GM21529 (cell line): ENCODE data around the gene SUDS3.
"Not testable (repeated sequence)": the region's sequence is repeated elsewhere in the genome, so short reads cannot be mapped to it uniquely, and the experiment has no call there.

Experiments used
- ATAC-seq: cut with Tn5 transposase; IDR thresholded peaks from one replicate; pipeline ENCODE4 v1.9.1; 2021; ENCODE audit not compliant: unreplicated experiment

The SUDS3 gene, protein sequence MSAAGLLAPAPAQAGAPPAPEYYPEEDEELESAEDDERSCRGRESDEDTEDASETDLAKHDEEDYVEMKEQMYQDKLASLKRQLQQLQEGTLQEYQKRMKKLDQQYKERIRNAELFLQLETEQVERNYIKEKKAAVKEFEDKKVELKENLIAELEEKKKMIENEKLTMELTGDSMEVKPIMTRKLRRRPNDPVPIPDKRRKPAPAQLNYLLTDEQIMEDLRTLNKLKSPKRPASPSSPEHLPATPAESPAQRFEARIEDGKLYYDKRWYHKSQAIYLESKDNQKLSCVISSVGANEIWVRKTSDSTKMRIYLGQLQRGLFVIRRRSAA

DNA sequence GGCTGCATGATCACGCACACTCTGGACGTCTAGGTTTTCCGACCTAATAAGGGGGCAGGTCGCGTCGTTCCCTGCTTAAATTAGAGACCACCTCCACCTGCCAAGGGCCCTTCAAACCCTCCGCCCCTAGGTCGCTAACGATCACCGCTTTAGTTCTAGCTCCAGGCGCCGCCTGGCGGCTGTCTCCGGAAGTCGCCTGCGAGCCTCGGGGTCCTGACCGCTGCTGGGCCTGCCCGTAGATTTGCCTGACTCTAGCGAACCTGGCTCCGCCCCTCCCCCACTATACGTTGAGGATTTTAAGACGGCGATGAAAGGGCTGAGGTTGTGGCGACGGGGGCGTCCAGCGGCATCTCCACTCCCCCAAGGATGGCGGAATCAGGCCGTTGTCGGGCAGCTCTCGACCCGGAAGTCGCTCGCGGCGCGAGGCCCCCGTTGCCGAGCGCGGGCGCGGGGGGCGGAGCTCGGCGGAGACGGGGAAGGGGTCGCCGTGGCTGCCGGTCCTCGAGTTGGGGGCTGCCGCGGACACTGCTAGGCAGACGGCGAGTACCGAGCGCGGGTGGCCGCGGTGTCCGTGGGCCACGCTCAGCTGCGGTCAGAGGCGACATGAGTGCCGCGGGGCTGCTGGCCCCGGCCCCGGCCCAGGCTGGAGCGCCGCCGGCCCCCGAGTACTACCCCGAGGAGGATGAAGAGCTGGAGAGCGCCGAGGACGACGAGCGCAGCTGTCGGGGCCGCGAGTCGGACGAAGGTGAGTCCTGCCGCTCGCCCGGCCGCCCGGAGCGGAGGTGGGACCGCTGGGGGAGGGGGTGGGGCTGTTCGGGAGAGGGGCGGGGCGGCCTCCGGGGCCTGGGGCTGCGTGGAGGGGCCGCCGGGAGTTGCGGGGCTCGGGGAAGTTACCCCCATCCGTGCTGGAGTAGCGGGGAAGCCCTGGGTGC lies at the start of gene SUDS3:
TSS of gene SUDS3 (plus strand) at position 467 of the 932 bp plus-strand sequence. CDS start at position 604, 137 bp downstream.
- peak; percentile 27 for ATAC-seq

DNA sequence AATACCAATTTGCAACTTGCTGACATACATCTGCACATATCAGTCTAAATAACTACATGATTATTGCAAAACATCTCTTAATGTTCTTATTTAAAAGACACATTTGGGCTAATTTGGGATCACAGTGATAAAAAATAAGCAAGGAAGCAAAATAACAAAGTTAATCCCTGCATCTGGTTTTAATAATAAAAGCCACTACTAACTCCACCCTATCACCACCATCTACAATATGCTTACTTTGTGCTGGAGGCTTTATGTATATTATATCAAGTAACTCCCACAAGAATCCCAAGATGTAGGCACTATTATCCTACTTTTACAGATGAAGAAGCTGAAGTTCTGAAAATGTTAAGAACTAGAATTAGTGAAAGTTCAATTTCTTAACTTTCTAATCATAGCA lies 49.4 kb upstream of the SUDS3 start:
- ATAC-seq, result no peak

DNA sequence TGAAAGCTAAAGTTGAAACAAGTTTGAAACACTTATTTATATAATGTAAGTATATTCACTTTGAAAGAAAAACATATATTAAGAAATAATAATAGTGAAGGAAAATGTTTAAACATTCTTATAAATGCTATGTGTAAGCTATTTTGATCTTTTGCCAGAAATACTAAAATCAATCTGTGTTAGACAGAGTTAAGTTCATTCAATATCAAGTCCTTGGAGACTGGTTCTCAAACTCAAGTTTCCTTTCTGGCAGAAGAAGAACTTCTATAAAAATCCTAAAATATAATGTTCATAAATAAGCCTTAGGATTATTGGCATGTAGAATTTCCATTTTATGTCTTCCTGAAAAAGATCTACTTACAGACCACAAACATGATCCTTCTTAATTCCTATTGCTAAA lies 49.0 kb upstream of the SUDS3 start:
- no peak for ATAC-seq

DNA sequence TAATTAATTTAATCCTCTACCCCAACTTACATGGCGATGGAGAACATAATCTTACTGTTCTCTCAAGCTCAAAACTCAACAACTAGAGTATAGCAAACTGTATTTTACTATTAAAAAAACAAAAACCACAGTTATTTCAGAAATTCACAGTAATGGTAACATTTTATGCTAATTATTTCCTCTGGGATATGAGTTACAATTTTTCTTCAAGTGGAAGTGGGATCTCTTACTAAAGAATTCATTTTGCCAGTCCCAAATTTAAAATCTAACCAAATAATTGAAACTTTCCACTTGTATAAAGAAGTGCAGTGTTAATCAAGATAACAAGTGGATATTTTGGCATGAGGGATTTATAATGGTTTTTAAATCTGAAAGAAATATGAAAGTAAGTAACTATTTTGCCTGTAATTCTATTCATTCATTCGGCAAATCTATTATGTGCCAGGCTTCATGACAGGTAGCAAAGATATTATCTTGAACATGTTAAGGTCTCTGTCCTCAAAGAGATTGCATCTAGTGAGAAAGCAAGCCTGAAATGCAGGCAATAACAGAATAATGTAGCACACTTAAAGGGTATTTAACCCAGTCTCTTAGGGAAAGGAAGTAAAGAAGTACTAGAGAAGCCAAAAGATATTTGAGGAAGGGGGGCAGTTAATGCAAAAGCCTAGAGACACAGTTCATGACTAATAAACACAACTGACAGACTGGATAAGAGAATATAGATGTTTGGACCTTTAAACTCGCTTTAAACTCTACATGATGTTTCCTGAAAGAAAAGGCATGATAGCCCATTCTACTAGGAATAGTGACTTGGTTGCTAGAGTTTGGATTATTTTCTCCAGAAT lies 47.6 kb upstream of the SUDS3 start:
- no peak for ATAC-seq

DNA sequence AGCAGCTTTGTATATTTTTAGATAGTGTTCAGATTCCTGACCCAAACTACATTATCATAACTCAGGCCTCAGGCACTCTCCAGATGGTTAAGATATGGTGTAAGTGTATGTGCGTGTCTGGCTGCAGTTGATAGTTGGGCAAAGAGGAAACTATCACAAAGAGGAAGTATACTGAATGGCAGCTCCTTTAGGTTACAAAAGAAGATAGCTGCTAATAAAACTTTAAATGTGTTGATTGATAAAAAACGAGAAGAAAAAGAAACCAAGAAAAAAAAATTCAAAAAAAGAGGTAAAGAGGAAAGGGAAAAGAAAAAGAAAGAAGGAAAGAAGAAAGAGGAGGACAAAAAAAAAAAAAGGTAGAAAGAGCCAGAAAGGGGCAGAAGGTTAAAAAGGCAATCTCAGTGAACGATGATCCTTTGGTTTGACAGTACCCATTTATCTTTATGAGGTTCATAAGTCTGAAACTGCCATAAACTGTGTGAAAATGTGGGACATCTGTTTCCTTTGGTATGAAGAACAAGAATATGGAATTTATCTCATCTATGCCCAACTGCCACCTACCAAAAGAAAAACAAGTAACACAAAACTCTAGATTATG lies 45.8 kb upstream of the SUDS3 start:
- ATAC-seq, result peak; percentile 72

DNA sequence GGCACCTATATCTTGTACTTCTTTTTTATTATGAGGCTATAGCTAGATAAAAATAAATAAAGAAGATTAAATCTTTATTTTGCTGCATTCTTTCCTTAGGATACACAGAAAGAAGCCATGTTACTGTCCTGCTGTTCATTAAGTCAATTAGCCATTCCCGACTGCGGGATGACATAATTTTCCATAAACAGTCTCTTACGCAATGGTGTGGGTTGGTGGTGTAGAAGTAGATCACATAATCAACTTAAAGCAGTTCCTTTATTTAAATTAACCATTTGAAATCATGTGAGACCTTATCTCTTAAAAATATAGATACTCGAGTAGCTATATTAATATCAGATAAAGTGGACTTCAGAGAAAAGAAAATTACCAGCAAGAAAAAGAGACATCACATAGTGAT lies 43.8 kb upstream of the SUDS3 start:
- ATAC-seq, result no peak

DNA sequence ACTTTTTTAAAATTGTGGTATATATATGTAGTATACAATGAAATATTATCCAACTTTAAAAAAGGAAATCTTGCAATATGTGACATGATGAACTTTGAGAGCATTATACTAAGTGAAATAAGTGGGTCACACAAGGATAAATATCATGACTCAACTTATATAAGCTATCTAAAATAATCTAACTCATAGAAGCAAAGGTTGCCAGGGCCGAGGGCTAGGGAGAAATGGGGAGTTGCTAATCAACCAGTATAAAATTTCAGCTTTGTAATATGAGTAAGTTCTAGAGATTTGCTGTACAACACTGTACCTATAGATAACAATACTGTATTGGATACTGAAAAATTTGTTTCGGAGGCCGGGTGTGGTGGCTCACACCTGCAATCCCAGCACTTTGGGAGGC lies 42.1 kb upstream of the SUDS3 start:
- ATAC-seq, result no peak

DNA sequence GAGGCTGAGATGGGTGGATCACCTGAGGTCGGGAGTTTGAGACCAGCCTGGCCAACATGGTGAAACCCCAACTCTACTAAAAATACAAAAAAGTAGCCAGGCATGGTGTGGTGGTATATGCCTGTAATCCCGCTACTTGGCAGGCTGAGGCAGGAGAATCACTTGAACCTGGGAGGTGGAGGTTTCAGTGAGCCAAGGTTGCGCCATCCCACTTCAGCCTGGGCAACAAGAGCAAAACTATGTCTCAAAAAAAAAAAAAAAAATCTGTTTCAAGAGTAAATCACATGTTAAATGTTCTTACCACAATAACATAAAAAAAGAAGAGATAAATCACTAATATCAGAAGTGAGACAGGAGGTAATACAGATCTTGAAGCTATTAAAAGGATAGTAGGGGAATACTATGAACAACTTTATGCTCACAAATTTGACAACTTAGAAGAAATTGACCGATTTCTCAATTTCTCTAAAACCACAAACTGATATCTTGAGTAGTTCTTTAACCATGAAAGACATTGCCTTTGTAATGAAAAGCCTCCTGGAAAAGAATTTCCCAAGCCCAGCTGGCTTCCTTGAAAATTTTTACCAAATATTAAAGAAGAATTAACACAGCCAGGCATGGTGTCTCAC lies 41.3 kb upstream of the SUDS3 start:
- no peak for ATAC-seq

DNA sequence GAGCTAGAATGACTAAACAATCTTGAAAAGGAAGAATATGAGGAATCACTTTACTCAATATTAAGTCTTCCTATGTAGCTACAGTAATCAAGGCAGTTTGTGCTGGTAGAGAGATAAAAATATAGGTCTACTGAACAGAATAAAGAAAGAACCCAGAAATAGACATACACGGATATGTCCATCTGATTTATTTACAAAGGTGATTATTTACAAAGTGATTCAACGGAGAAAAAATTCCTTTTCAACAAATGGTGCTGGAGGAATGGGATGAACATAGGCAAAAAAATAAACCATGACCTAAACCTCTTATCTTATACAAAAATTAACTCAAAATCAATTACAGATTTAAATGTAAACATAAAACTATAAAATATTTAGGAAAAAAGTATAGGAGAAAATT lies 40.2 kb upstream of the SUDS3 start:
- no peak for ATAC-seq

DNA sequence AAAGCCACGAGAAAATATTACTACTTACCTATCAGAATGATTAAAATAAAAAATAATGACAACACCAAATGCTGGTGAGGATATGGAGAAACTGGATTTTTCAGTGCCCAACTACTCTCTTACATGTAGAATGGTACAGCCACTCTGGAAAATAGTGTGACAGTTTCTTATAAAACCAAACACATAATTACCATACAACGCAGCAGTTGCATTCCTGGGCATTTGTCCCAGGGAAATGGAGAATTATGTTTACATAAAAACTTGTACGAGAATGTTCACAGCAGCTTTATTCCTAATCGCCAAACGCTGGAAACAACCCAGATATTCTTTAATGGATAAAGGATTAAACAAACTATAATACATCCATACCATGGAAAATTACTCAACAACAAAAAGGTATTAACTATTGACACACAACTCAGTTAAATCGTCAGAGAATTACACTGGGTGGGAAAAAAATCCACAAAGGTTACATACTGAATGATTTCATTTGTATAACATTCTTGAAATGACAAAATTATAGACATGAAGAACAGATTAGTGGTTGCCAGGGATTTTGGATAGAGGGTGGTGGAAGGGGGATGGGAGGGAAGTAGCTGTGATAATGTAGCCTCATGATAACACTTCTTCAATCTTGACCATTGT lies 39.0 kb upstream of the SUDS3 start:
- ATAC-seq, result no peak

DNA sequence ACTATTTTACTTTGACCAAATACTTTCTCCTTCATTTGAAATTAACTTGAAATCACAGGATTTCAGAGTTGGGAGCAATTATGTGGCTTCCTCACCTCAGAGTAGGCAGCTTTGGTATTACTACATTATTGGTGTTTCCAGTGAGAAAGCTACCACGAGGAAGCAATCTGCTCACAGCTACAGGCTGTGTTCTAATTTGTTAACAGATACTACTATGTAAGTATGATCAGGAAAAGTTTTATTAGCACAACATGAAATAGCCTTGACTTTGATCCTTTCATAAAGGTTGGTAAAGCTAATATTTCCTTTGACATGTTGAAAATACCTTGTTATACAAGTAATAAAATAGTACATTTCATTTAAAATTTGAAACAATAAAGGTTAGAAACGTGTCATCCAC lies 34.3 kb upstream of the SUDS3 start:
- no peak for ATAC-seq

DNA sequence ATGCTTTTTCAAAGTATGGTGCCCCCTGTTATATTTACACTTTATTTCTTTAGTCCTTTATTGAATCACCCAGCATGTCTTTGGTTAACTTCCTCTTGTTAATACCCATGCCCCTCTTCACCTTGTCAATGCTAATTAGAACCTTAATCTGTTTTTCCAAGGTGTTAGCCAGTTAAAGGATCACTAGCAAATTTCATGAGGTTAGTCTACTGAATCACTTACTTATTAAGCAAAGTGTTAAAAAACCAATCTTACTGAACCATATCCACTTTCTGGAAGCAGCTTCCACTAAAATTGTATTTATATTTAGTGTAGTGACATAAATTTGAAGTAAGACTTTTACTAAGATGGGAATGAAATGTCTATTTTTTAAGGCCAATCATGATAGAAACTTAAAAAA lies 31.5 kb upstream of the SUDS3 start:
- no peak for ATAC-seq

DNA sequence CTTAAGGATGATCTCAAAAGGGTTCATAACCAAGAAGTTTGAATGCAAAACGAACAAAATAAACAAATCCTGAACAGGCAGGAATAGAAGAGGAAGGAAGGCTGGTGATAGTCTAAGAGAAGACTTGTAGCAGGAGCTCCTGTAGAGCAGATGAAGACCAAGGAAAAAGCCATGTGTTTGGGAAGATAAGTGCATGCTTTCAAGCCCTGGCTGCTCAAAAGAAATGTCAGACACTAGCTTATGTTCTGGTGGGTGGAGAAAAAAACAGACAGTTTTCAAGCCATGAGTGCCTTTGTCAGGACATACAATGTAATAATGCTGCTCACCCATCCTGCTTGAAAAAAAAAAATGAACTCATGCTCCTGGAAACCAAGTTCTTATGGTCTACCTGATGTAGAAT lies 31.0 kb upstream of the SUDS3 start:
- ATAC-seq, result no peak

DNA sequence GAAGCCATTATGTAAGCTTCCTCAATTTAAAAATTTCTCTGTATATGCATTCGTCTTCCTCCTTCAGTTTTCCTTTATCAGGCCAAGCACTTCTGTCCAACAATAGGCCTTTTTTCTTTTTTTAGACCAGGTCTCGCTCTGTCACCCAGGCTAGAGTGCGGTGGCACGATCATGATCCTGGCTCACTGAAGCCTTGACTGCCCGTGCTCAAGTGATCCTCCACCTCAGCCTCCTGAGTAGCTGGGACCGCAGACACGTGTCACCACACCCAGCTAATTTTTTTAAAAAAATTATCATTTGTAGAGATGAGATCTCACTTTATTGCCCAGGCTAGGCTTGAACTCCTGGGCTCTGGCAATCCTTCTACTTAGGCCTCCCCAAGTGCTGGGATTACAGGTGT lies 29.5 kb upstream of the SUDS3 start:
- ATAC-seq, result peak; percentile 63

DNA sequence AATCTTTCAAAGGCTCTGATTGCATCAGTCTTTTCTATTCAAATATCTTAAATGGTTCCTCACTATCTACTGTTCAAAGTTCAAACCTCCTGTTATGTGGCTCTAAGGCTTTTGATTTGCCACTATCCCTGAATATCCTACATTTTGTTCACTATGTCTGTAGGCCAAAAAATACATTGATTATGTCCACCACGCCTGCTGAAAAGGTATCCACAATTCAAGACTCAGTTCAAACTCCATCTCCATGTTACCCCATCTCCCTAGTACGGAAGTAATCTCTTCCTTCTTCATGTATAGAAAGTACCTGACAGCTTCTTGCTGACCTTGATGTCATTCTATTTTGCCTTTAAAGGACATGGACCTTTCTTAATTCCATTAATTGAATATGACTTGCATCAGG lies 28.4 kb upstream of the SUDS3 start:
- no peak for ATAC-seq

DNA sequence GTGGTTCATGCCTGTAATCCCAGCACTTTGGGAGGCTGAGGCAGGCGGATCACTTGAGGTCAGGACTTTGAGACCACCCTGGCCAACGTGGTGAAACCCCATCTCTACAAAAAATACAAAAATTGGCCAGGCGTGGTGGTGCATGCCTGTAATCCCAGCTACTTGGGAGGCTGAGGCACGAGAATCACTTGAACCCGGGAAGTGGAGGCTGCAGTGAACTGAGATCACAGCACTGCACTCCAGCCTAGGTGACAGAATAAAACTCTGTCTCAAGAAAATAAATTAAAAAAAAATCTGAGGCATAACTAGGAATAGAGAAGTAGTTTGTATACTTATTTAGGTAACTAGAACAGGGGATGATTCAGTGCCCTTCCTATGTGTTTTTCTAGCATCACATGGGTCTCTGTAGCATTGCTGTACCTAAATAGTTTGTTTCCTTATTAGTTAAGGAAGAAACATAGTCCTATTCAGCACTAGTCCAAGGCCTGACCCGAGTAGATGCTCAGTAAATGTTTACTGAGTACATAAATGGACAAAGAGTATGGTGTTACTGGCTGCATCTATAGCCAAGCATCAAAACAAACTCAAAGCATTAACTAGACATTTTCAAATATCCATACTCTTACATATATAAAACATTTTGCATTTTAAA lies 25.3 kb upstream of the SUDS3 start:
- ATAC-seq, result no peak

DNA sequence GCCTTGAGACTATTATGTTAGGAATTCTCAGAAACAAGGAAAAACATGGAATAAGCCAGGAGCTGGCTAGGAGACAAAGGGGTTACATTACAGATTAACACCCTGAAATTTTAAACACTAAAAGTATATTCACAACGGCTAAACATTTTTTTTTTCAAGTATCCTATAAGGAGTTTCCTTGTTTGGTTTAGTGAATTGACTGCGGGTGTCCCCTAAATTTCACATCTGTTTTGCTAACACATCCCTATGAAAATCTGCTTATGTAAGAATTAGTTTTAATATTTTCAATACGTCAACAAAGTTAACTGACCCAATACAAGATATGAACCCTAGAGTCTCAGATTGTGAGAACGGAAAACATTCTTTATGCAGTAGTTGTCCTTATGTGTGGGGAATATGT lies 22.6 kb upstream of the SUDS3 start:
- ATAC-seq, result no peak

DNA sequence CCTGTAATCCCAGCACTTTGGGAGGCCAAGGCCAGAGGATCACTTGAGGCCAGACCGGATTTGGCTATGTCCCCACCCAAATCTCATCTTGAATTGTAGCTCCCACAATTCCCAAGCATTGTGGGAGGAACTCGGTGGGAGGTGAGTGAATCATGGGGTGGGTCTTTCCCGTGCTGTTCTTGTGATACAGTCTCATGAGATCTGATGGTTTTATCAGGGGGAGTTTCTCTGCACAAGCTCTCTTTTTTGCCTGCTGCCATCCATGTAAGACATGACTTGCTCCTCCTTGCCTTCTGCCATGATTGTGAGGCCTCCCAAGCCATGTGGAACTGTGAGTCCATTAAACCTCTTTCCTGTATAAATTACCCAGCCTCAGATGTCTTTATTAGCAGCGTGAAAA lies 21.9 kb upstream of the SUDS3 start:
- ATAC-seq, result not testable (repeated sequence)

DNA sequence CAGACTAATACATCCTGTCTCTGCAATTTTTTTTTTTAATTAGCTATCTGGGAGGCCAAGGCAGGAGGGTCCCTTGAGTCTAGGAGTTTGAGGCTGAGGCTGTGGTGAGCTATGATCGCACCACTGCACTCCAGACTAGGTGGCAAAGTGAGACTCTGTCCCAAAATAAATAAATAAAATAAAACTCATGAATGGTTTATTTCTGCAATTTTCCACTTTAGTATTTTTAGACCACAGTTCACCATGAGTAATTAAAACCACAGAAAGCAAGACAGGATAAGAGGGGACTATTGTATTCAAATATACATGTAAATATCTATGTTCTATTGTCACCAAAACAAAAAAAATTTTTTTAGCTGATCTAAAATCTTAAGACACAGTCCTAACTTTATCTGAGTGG lies 21.5 kb upstream of the SUDS3 start:
- no peak for ATAC-seq
